HCT116 (cell line): ENCODE data around the gene CXCR5. TPM values are rescaled to one million over a fixed set of nuclear protein-coding genes. Genes with fewer than 3 reads are reported as not detected.

Experiments used
- ATAC-seq: fragments of 200-7000 bp; cut with Tn5 transposase; 2 replicates; pipeline ENCODE4 v1.9.1; 2020; ENCODE audit warnings: mild to moderate bottlenecking, moderate library complexity
- BruUV-seq: library from RNA; stranded (reverse); fragments of 400-500 nt; replicated peaks from 2 replicates; lab custom pipeline; 2021; lab: Mats Ljungman, UMichigan
- CTCF ChIA-PET: fragments of 300-600 bp; sonication (Branson Sonifier 250); formaldehyde crosslinking; loops from one replicate; lab custom pipeline; 2021; ENCODE audit warnings: antibody characterized with exemption; lab: Charles Lee
- POLR2A ChIA-PET: fragments of 300-600, 350-600 bp; sonication (Branson Sonifier 250); formaldehyde crosslinking; loops from one replicate; lab custom pipeline; 2021; ENCODE audit warnings: antibody characterized with exemption; lab: Charles Lee
- RAD21 ChIA-PET, 2 experiments: fragments of 300-600 bp; sonication (Branson Sonifier 250); formaldehyde crosslinking; loops; one replicate each; lab custom pipeline; 2023; ENCODE audit warnings: low total read pairs in 2 of 2; ENCODE audit not compliant: uncharacterized antibody in 2 of 2, unreplicated experiment in 2 of 2, low non-redundant PET in 1 of 2; lab: Charles Lee
- DNase-seq: peaks from one replicate; pipeline ENCODE4 v3.0.0-alpha.2; 2010; ENCODE audit warnings: low read depth, low spot score
- H2AFZ ChIP-seq: fragments of 200-600 bp; shearing (Covaris generic), sonication (generic); 2 replicates; pipeline ENCODE4 v1.6.1; 2017; ENCODE audit warnings: low read depth, mixed run types, mixed read lengths, antibody characterized with exemption, low read length; ENCODE audit not compliant: poor library complexity, severe bottlenecking
- H3K27ac ChIP-seq: 2 replicates; pipeline ENCODE4 v1.5.1; 2012; ENCODE audit warnings: low read depth, low read length
- H3K27me3 ChIP-seq: fragments of 200-600 bp; sonication (generic); 2 replicates; pipeline ENCODE4 v1.6.1; 2016; ENCODE audit warnings: mixed run types, low read length, mixed read lengths; ENCODE audit not compliant: insufficient read depth
- H3K36me3 ChIP-seq, 2 experiments: fragments of 200-500 bp in 1 of 2; fragments of 200-600 bp in 1 of 2; sonication (Bioruptor generic) in 1 of 2; sonication (generic) in 1 of 2; 2 replicates each; pipeline versions ENCODE4 v1.5.1 to v1.6.1; 2014 to 2016; ENCODE audit warnings: low read length in 2 of 2, inconsistent platforms in 1 of 2, mixed read lengths in 1 of 2, mixed run types in 1 of 2; ENCODE audit not compliant: insufficient read depth in 2 of 2, control insufficient read depth in 1 of 2
- H3K4me1 ChIP-seq, 2 experiments: fragments of 200-600 bp in 1 of 2; sonication (generic) in 1 of 2; 2 replicates each; pipeline versions ENCODE4 v1.5.1 to v1.6.1; 2012 to 2017; ENCODE audit warnings: low read length in 2 of 2, inconsistent platforms in 1 of 2, mild to moderate bottlenecking in 1 of 2, mixed read lengths in 1 of 2, mixed run types in 1 of 2, moderate library complexity in 1 of 2; ENCODE audit not compliant: insufficient read depth in 2 of 2, control insufficient read depth in 1 of 2
- H3K4me2 ChIP-seq: fragments of 200-600 bp; sonication (generic); 2 replicates; pipeline ENCODE4 v1.6.1; 2017; ENCODE audit warnings: mixed run types, low read length, mixed read lengths
- H3K4me3 ChIP-seq, 2 experiments: fragments of 200-600 bp in 1 of 2; sonication (generic) in 1 of 2; replicated peaks in 1 of 2; 2 replicates each; pipeline ENCODE4 v1.5.1; 2011 to 2016; ENCODE audit warnings: low read length in 2 of 2, control low read depth in 1 of 2, low read depth in 1 of 2, mild to moderate bottlenecking in 1 of 2, mixed read lengths in 1 of 2, mixed run types in 1 of 2
- H3K79me2 ChIP-seq: fragments of 200-600 bp; sonication (generic); 2 replicates; pipeline ENCODE4 v1.6.1; 2017; ENCODE audit warnings: mild to moderate bottlenecking, mixed run types, low read length, moderate library complexity, mixed read lengths; ENCODE audit not compliant: insufficient read depth
- H3K9ac ChIP-seq: fragments of 200-600 bp; sonication (generic); 2 replicates; pipeline ENCODE4 v1.6.1; 2016; ENCODE audit warnings: low read length, mixed read lengths
- H3K9me2 ChIP-seq: fragments of 200-600 bp; sonication (generic), shearing (Covaris generic); 2 replicates; pipeline ENCODE4 v1.6.1; 2017; ENCODE audit warnings: mixed run types, mild to moderate bottlenecking, moderate library complexity; ENCODE audit not compliant: insufficient read depth
- H3K9me3 ChIP-seq, 2 experiments: fragments of 200-500 bp in 1 of 2; fragments of 200-600 bp in 1 of 2; sonication (Bioruptor generic) in 1 of 2; sonication (generic) in 1 of 2; 2 replicates each; pipeline ENCODE4 v1.6.1; 2014 to 2017; ENCODE audit warnings: low read length in 2 of 2, mixed read lengths in 2 of 2, inconsistent platforms in 1 of 2, low read depth in 1 of 2, mild to moderate bottlenecking in 1 of 2, mixed run types in 1 of 2, moderate library complexity in 1 of 2; ENCODE audit not compliant: control insufficient read depth in 1 of 2, insufficient read depth in 1 of 2
- H4K20me1 ChIP-seq: fragments of 200-600 bp; sonication (generic), shearing (Covaris generic); 2 replicates; pipeline ENCODE4 v1.6.1; 2017; ENCODE audit warnings: mixed run types, mild to moderate bottlenecking, moderate library complexity; ENCODE audit not compliant: insufficient read depth
- CBX3 ChIP-seq: IDR thresholded peaks from 2 replicates; pipeline ENCODE4 v1.6.1; 2012; ENCODE audit warnings: low read depth
- EGR1 ChIP-seq: IDR thresholded peaks from 2 replicates; pipeline ENCODE4 v1.6.1; 2012; ENCODE audit warnings: low read depth
- MAX ChIP-seq: IDR thresholded peaks from 2 replicates; pipeline ENCODE4 v1.6.1; 2012
- POLR2AphosphoS5 ChIP-seq: IDR thresholded peaks from 2 replicates; pipeline ENCODE4 v1.6.1; 2011; ENCODE audit warnings: mild to moderate bottlenecking, low read depth, low read length, moderate library complexity
- SIN3A ChIP-seq: IDR thresholded peaks from 2 replicates; pipeline ENCODE4 v1.6.1; 2012; ENCODE audit warnings: low read depth
- ZBTB33 ChIP-seq: IDR thresholded peaks from 2 replicates; pipeline ENCODE4 v1.6.1; 2011; ENCODE audit warnings: mild to moderate bottlenecking, low read length, moderate library complexity; ENCODE audit not compliant: insufficient replicate concordance; ENCODE audit errors: extremely low read depth
- ZFX ChIP-seq: fragments of 450-650 bp; IDR thresholded peaks from 2 replicates; pipeline ENCODE4 v1.6.1; 2017
- intact Hi-C: fragments of 100-400 bp; cut with micrococcal nuclease; formaldehyde crosslinking; loops from 2 replicates; pipeline ENCODE4 v1.10.0; 2022
- total RNA-seq: library from RNA; stranded (reverse); gene quantifications from one replicate; pipeline ENCODE4 v1.2.1, GENCODE V29; 2021; ENCODE audit not compliant: unreplicated experiment

Gene CXCR5
- total RNA-seq, 1 experiment from 2014 or later: not detected

- H3K9me2 ChIP-seq: no peaks in the 10 kb centered on the region
- DNase-seq: no peak
- no peaks in the 10 kb centered on the region; a peak in 1 of 4 replicates for H3K4me1 ChIP-seq
- intact Hi-C loops: no loop called here
- TF ChIP-seq EGR1 (no peak), CBX3 (no peak), ZBTB33 (no peak), ZFX (peak; percentile 15; the same call in 1 of the 2 replicates)
- H4K20me1 ChIP-seq: no peaks in the 10 kb centered on the region
- no peaks in the 10 kb centered on the region for H3K27me3 ChIP-seq
- CTCF ChIA-PET: no interaction called here
- no peak overlapping the region for H3K4me3 ChIP-seq
- H3K9me3 ChIP-seq: no peaks in the 10 kb centered on the region
- RAD21 ChIA-PET: no interaction called here
- peaks cover 12 to 28% of the 10 kb centered on the region in 2 experiments; a peak in 3 of 4 replicates for H3K36me3 ChIP-seq
- no peak overlapping the region for H2AFZ ChIP-seq
- POLR2A ChIA-PET: no interaction called here
- BruUV-seq: no TSS peak
- ATAC-seq: peak; percentile 29
- H3K79me2 ChIP-seq: peaks cover 7% of the 10 kb centered on the region; the same call in 1 of the 2 replicates
- H3K27ac ChIP-seq: no peak overlapping the region
- H3K9ac ChIP-seq: no peak overlapping the region
- no peak overlapping the region for H3K4me2 ChIP-seq
Observed at GRCh38 chr11:118896472-118896913, 12.8 kb downstream of the CXCR5 start.

GRCh38 chr11:118896921-118897591, 13.4 kb downstream of the CXCR5 start:
- no peaks in the 10 kb centered on the region for H3K27me3 ChIP-seq
- no peak overlapping the region for H2AFZ ChIP-seq
- no TSS peak for BruUV-seq
- intact Hi-C loops: no loop called here
- DNase-seq: no peak
- H3K4me1 ChIP-seq: no peaks in the 10 kb centered on the region; a peak in 1 of 4 replicates
- peak; percentile 21 for ATAC-seq
- no peaks in the 10 kb centered on the region for H3K9me3 ChIP-seq
- no peaks in the 10 kb centered on the region for H4K20me1 ChIP-seq
- no peak overlapping the region for H3K9ac ChIP-seq
- H3K4me2 ChIP-seq: no peak overlapping the region
- RAD21 ChIA-PET: no interaction called here
- POLR2A ChIA-PET: no interaction called here
- H3K36me3 ChIP-seq: peaks cover 12 to 34% of the 10 kb centered on the region in 2 experiments; a peak in 3 of 4 replicates
- H3K4me3 ChIP-seq: no peak overlapping the region
- H3K27ac ChIP-seq: no peak overlapping the region
- H3K9me2 ChIP-seq: no peaks in the 10 kb centered on the region
- peaks cover 13% of the 10 kb centered on the region; the same call in 1 of the 2 replicates for H3K79me2 ChIP-seq
- CTCF ChIA-PET: no interaction called here
- no peak for TF ChIP-seq MAX
- TF ChIP-seq CBX3: no peak
- no peak for TF ChIP-seq SIN3A
- peak; percentile 37; the same call in 1 of the 2 replicates for TF ChIP-seq POLR2AphosphoS5
